HepG2 (cell line): Measurements from ENCODE around the gene PIGN. TPM values are rescaled to one million over a fixed set of nuclear protein-coding genes. Genes with fewer than 3 reads are reported as not detected.

Source experiments
- ATF6 ChIP-seq: sonication (generic); formaldehyde crosslinking; conservative IDR thresholded peaks from 2 replicates; pipeline ENCODE4 v1.4.0; 2020; ENCODE audit warnings: missing genetic modification reagents
- ATF7 ChIP-seq, 2 experiments: fragments of 450-650 bp in 1 of 2; sonication (generic) in 1 of 2; formaldehyde crosslinking in 1 of 2; IDR thresholded peaks; 2 replicates each; pipeline versions ENCODE4 v1.4.0 to v1.6.1; 2016 to 2020; ENCODE audit warnings: antibody characterized with exemption in 1 of 2, mild to moderate bottlenecking in 1 of 2, missing genetic modification reagents in 1 of 2
- BRCA1 ChIP-seq: sonication (generic); formaldehyde crosslinking; IDR thresholded peaks from 2 replicates; pipeline ENCODE4 v1.4.0; 2020; ENCODE audit warnings: missing genetic modification reagents
- FOXJ3 ChIP-seq: sonication (generic); formaldehyde crosslinking; IDR thresholded peaks from 2 replicates; pipeline ENCODE4 v1.4.0; 2020; ENCODE audit warnings: missing genetic modification reagents, mild to moderate bottlenecking, borderline replicate concordance
- HIVEP1 ChIP-seq: sonication (generic); formaldehyde crosslinking; IDR thresholded peaks from 2 replicates; pipeline ENCODE4 v1.4.0; 2020; ENCODE audit warnings: mild to moderate bottlenecking, missing genetic modification reagents
- HMGXB3 ChIP-seq: sonication (generic); formaldehyde crosslinking; IDR thresholded peaks from 2 replicates; pipeline ENCODE4 v1.4.0; 2020; ENCODE audit warnings: missing genetic modification reagents, borderline replicate concordance
- HNF4A ChIP-seq: sonication (generic); formaldehyde crosslinking; IDR thresholded peaks from 2 replicates; pipeline ENCODE4 v1.4.0; 2020; ENCODE audit warnings: missing genetic modification reagents
- NFE2L1 ChIP-seq: sonication (generic); formaldehyde crosslinking; IDR thresholded peaks from 2 replicates; pipeline ENCODE4 v1.4.0; 2020; ENCODE audit warnings: missing genetic modification reagents, mild to moderate bottlenecking, borderline replicate concordance
- POLR2AphosphoS5 ChIP-seq: IDR thresholded peaks from 2 replicates; pipeline ENCODE4 v1.6.1; 2012; ENCODE audit warnings: low read depth, low read length
- PPARG ChIP-seq: conservative IDR thresholded peaks from 2 replicates; pipeline ENCODE4 v1.6.1; 2016; ENCODE audit warnings: missing biosample characterization, missing genetic modification reagents
- PRDM10 ChIP-seq: sonication (generic); formaldehyde crosslinking; IDR thresholded peaks from 2 replicates; pipeline ENCODE4 v1.4.0; 2020; ENCODE audit warnings: low read depth, missing genetic modification reagents
- PTBP1 ChIP-seq: fragments of 200-400 bp; formaldehyde crosslinking; IDR thresholded peaks from 2 replicates; pipeline ENCODE4 v1.6.1; 2018; ENCODE audit warnings: low read length, low read depth; ENCODE audit not compliant: poor library complexity, severe bottlenecking
- SP140L ChIP-seq: sonication (generic); formaldehyde crosslinking; IDR thresholded peaks from 2 replicates; pipeline ENCODE4 v1.4.0; 2020; ENCODE audit warnings: missing genetic modification reagents, borderline replicate concordance
- TCF12 ChIP-seq, 2 experiments: fragments of 450-650 bp in 1 of 2; sonication (generic) in 1 of 2; formaldehyde crosslinking in 1 of 2; IDR thresholded peaks; 2 replicates each; pipeline versions ENCODE4 v1.6.1 to v1.8.0; 2017 to 2022; ENCODE audit warnings: antibody characterized with exemption in 1 of 2, mild to moderate bottlenecking in 1 of 2, missing genetic modification reagents in 1 of 2, moderate library complexity in 1 of 2
- ZBTB7A ChIP-seq: sonication (generic); formaldehyde crosslinking; IDR thresholded peaks from 2 replicates; pipeline ENCODE4 v1.8.0; 2022; ENCODE audit warnings: mild to moderate bottlenecking, missing genetic modification reagents
- ZGPAT ChIP-seq: IDR thresholded peaks from 2 replicates; pipeline ENCODE4 v1.6.1; 2016; ENCODE audit warnings: mild to moderate bottlenecking
- ZNF160 ChIP-seq: sonication (generic); formaldehyde crosslinking; IDR thresholded peaks from 2 replicates; pipeline ENCODE4 v1.8.0; 2022; ENCODE audit warnings: mild to moderate bottlenecking, inconsistent platforms, missing genetic modification reagents
- ZNF230 ChIP-seq: sonication (generic); formaldehyde crosslinking; IDR thresholded peaks from 2 replicates; pipeline ENCODE4 v1.4.0; 2020; ENCODE audit warnings: mild to moderate bottlenecking, missing genetic modification reagents
- polyA plus RNA-seq, 8 experiments: library from polyadenylated mRNA; depleted of rRNA in 3 of 8; stranded (reverse) in 7 of 8; unstranded in 1 of 8; fragments of >200 nt; fragmentation: Illumina TruSeq in 4 of 8; extraction: Trizol in 4 of 8; gene quantifications; 2 replicates each; pipeline versions ENCODE4 v1.2.1 to v1.2.3, GENCODE V29; 2011 to 2016; ENCODE audit warnings: low read depth in 4 of 8, missing spikeins in 1 of 8, mixed read lengths in 1 of 8; ENCODE audit not compliant: insufficient read depth in 1 of 8
- total RNA-seq, 5 experiments: library from RNA; depleted of rRNA; stranded (reverse); fragments of >200 nt; fragmentation: Illumina TruSeq; extraction: Trizol; gene quantifications; 2 replicates each; pipeline ENCODE4 v1.2.3, GENCODE V29; 2016; ENCODE audit warnings: low read depth in 1 of 5

The PIGN gene
- total and polyA plus RNA-seq, 2 of the 13 experiments (the other 11 are each of a cell fraction or from before 2014, with no cell fraction given), result 15.5 to 33.6 TPM

GRCh38 chr18:62211325-62211828 lies 24.5 kb upstream of the PIGN start (continued):
- TF ChIP-seq ZNF230 (CRISPR knock-in tag) (no peak), PRDM10 (CRISPR knock-in tag) (no peak), FOXJ3 (peak; percentile 19; the same call in 1 of the 2 replicates), TCF12 (IDR thresholded peaks at IDR 0.05) (no peak), TCF12 (CRISPR knock-in tag; IDR thresholded peaks at IDR 0.05) (no peak), POLR2AphosphoS5 (no peak), HMGXB3 (CRISPR knock-in tag) (no peak), BRCA1 (CRISPR knock-in tag) (no peak), PPARG (CRISPR knock-in tag) (0 out of 2 replicates have a peak, but pooled peaks have one; percentile 33), ZGPAT (no peak), ZBTB7A (CRISPR knock-in tag) (no peak), NFE2L1 (CRISPR knock-in tag) (no peak), ATF6 (CRISPR knock-in tag) (no peak), PTBP1 (no peak), HNF4A (CRISPR knock-in tag) (peak; percentile 19; the same call in 1 of the 2 replicates), SP140L (CRISPR knock-in tag) (no peak), ATF7 (IDR thresholded peaks at IDR 0.05) (no peak), ATF7 (CRISPR knock-in tag; IDR thresholded peaks at IDR 0.05) (no peak), HIVEP1 (CRISPR knock-in tag) (no peak), ZNF160 (CRISPR knock-in tag) (no peak)
